Activated CD4-positive, alpha-beta T cell treated with anti-CD3 and anti-CD28 coated beads, Interleukin-2, amount 50 U/mL, for 1 hour (primary cell): ENCODE measurements around the gene MRLN.

Experiments used
- DNase-seq: peaks from one replicate; pipeline ENCODE4 v3.0.0-alpha.2; 2020

The MRLN gene

DNA sequence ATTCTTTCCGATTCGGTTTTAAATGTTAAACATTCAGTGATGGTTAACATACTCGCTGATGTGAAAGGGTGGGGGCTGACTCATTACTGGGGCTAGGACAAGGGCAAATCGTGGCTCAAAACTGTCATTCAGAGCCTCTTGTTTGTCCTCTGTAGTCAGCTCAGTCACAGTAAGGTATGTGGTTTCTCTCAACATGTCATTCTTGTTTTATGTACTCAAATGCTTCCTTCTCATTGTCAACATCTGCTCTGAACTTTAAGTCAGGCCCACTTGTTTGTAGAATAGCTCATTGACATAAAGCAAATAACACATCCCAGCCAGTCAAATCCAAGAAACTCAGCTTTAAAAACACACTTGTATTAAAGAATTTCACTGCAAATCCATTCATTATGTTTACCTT, 50.9 kb downstream of the MRLN start:
- DNase-seq = no peak

DNA sequence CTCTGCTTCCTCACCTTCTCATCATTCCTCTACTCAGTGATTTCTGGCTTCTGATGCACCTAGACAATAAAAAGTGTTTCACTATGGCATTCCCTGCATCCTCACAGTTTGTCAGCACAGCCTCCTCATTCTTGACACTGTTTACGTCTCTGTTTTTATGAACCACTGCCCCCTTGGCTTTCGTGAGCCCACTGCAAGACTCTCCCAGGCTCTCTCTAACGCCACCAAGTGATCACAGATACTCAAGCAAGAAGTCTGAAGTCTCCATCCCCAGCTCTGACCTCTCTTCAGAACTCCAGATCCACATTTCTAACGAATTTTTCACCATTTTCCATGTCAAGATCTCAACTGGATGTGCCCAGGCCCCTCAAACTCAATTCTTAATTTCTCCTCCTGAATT, 52.5 kb downstream of the MRLN start:
- DNase-seq = no peak

DNA sequence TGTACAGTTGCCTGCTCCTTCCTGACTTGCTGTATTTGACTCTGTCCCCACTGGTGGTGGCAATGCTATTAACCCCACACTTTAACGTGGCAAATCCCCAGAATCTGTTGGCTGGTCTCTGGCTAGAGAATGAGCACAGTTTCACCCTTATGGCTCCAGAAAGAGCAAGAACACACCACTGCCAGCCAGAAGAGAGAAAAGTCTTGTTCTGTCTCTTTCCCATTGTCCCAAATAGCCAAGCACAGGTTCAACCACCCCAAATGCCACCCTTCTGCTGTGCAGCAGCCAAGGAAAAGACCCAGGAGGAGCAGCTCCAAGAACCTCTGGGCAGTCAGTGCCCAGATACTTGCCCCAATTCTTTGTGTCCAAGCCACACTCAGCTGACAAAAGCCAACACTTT, 54.9 kb downstream of the MRLN start:
- no peak for DNase-seq

DNA sequence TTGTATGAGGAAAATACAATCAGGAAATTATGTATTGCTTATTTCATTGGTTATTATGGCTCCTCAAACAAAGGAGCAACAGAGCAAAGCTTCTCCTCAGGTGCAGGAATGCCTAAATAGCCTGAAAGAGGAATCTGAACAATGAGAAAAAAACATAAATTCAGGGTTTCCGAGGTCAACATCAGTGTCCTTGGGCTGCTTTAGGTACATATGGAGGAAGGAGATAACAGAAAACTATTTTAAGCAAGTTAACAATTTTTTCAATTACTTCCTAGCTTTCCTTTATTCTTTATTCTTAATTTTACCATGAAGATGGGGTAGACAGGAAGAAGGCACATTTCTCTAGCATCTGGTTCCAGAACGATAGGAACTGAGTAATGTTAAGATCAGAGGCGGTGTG, 57.6 kb downstream of the MRLN start:
- no peak for DNase-seq

DNA sequence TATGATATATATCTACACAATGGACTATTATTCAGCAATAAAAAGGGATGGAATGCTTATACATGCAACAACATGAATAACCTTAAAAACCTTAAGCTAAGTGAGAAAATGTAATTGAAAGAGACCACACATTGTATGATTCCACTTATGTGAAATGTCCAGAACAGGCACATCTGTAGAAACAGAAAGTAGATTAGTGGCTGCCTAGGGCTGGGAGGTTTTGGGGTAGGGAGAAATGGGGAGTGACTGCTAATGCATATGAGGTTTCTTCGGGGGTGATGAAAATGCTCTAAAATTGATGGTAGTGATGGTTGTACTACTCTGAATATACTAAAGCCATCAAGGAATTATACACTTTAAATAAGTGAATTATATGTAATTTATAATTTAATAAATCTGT, 58.3 kb downstream of the MRLN start:
- no peak for DNase-seq

DNA sequence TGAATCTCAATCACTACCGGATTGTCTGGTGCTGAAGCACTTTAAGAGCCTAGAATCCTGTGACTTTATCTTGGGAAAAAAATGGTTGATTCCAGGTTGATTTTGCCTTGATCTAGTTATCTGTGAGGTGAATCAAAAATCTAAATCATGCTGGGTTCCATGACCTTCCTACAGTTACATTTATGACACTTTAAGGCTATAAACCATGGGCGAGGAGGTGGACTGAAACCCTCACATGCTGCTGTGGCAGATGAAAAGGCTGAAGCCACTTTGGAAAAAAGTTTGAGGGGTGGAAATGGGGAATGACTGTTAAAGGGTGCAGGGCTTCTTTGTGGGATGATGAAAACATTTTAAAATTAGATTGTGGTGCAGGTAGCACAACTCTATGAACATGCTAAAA, 61.1 kb downstream of the MRLN start:
- no peak for DNase-seq

DNA sequence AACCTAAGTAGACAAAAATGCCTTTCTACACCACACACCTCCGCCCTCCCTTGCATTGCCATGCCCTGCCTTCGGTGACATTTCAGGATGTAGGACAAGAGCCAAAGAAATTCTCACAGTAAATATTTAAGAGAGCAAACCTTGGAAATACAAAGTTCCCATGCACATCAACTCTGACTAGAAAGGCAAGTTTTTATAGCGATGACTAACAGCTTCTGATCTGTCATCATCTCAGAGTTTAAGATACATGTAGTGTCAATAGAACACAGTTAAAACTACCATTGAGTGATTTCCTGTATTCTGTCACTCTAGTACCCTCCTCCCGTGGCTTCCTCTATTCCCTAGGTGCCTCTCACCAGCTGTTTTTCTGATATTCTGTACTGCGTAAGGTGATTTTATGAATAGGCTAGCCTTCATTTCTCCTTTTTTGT, 64.3 kb downstream of the MRLN start:
- DNase-seq = no peak

DNA sequence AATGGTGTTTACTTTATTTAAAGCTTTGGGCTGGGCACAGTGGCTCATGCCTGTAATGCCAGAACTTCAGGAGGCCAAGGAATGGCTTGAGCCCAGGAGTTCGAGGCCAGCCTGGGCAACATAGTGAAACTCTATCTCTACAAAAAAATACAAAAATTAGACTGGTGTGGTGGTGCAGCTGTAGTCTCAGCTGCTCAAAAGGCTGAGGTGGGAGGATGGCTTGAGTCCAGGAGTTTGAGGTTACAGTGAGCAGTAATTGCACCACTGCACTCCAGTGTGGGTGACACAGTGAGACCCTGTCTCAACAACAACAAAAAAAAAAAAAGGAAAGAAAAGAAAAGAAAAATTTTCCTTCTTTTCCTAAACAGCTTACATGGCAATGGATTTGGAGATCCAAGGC, 65.6 kb downstream of the MRLN start:
- no peak for DNase-seq
